Natural killer cell (primary cell): ENCODE measurements around the gene NOXA1. TPM values are rescaled to one million over a fixed set of nuclear protein-coding genes. Genes with fewer than 3 reads are reported as not detected.
"Not testable (repeated sequence)": the region's sequence is repeated elsewhere in the genome, so short reads cannot be mapped to it uniquely, and the experiment has no call there.

Experiments
- ATAC-seq, 3 donors: fragments of 150-1000 bp in 2 of 3; fragments of 200-7000 bp in 1 of 3; cut with Tn5 transposase; 1 replicate in 1 of 3; 2 replicates in 2 of 3; pipeline ENCODE4 v1.10.0; 2021; ENCODE audit warnings: mild to moderate bottlenecking in 2 of 3, moderate library complexity in 2 of 3
- DNase-seq, 2 donors: peaks; one replicate each; pipeline versions ENCODE4 v3.0.0 to v3.0.0-alpha.2; 2013 to 2021; ENCODE audit warnings: mixed read lengths in 1 of 2
- H3K27ac ChIP-seq: one replicate; pipeline ENCODE4 v1.5.1; 2013; ENCODE audit warnings: mild to moderate bottlenecking, low read length
- H3K27me3 ChIP-seq: one replicate; pipeline ENCODE4 v1.6.1; 2013; ENCODE audit warnings: low read length; ENCODE audit not compliant: control insufficient read depth, insufficient read depth
- H3K36me3 ChIP-seq: one replicate; pipeline ENCODE4 v1.6.1; 2013; ENCODE audit warnings: low read length; ENCODE audit not compliant: control insufficient read depth, insufficient read depth
- H3K4me1 ChIP-seq: one replicate; pipeline ENCODE4 v1.6.1; 2013; ENCODE audit warnings: low read length; ENCODE audit not compliant: control insufficient read depth, insufficient read depth
- H3K4me3 ChIP-seq: one replicate; pipeline ENCODE4 v1.5.1; 2013; ENCODE audit warnings: low read length
- H3K9me3 ChIP-seq: one replicate; pipeline ENCODE4 v1.6.1; 2013; ENCODE audit warnings: low read length; ENCODE audit not compliant: control insufficient read depth, insufficient read depth
- H3K27ac Mint-ChIP-seq, 2 donors: one replicate each; pipeline ENCODE4 v1.8.0; 2022; ENCODE audit warnings: mild to moderate bottlenecking in 2 of 2, mixed read lengths in 2 of 2, moderate library complexity in 1 of 2
- H3K27me3 Mint-ChIP-seq, 2 donors: one replicate each; pipeline ENCODE4 v1.8.0; 2022; ENCODE audit warnings: low read depth in 2 of 2, mixed read lengths in 2 of 2
- H3K36me3 Mint-ChIP-seq: one replicate; pipeline ENCODE4 v1.8.0; 2022; ENCODE audit warnings: mixed read lengths
- H3K4me1 Mint-ChIP-seq, 2 donors: one replicate each; pipeline ENCODE4 v1.8.0; 2022; ENCODE audit warnings: mixed read lengths in 2 of 2
- H3K4me3 Mint-ChIP-seq: one replicate; pipeline ENCODE4 v1.8.0; 2022; ENCODE audit warnings: mild to moderate bottlenecking, moderate library complexity, mixed read lengths
- H3K9me3 Mint-ChIP-seq, 2 donors: one replicate each; pipeline ENCODE4 v1.8.0; 2022; ENCODE audit warnings: mixed read lengths in 2 of 2
- CTCF ChIP-seq: fragments of 200-600 bp; IDR thresholded peaks from one replicate; pipeline ENCODE4 v1.8.0; 2022; ENCODE audit warnings: antibody characterized with exemption
- WGBS: methylation state at CpG from one replicate; pipeline ENCODE4 v1.1.7; 2013; ENCODE audit warnings: missing lambda C conversion rate; ENCODE audit not compliant: insufficient coverage; 5-methylcytosine and 5-hydroxymethylcytosine counted together
- intact Hi-C: fragments of 100-400 bp; cut with micrococcal nuclease; formaldehyde crosslinking; loops from one replicate; pipeline ENCODE4 v1.14.2; 2022
- total RNA-seq, 4 donors: library from RNA; stranded (reverse); fragments of 120-200 nt in 1 of 4; gene quantifications; one replicate each; pipeline versions ENCODE4 v1.2.3 to v1.2.4, GENCODE V29; 2013 to 2022

The NOXA1 gene
- total RNA-seq, 3 donors from 2014 or later (not counting 1 experiment from before 2014, with no cell fraction given) = 4.7 to 10.0 (median 7.7) TPM

GRCh38 chr9:137449081-137449844 lies 26.1 kb downstream of the NOXA1 start:
- peak overlapping the region in 1 of 2 donors; percentile 33 for H3K27ac Mint-ChIP-seq
- H3K4me3 Mint-ChIP-seq = peak overlapping the region; percentile 28
- no peak for ATAC-seq
- WGBS = 93% methylated on average over 36 of the region's 36 CpGs
- Histone ChIP-seq H3K36me3 (no peaks in the 10 kb centered on the region), H3K4me3 (no peak overlapping the region), H3K27me3 (no peaks in the 10 kb centered on the region), H3K27ac (no peak overlapping the region), H3K9me3 (no peaks in the 10 kb centered on the region), H3K4me1 (peaks cover 67% of the 10 kb centered on the region)
- no peaks in the 10 kb centered on the region for H3K9me3 Mint-ChIP-seq
- peaks cover 15 to 51% of the 10 kb centered on the region in 2 donors for H3K4me1 Mint-ChIP-seq
- no peaks in the 10 kb centered on the region for H3K36me3 Mint-ChIP-seq
- intact Hi-C loops = no loop called here
- peak in 1 of 2 donors; percentile 44 for DNase-seq
- peaks cover 0 to 3% of the 10 kb centered on the region in 2 donors for H3K27me3 Mint-ChIP-seq
- no peak for TF ChIP-seq CTCF

GRCh38 chr9:137449931-137450538 lies 26.8 kb downstream of the NOXA1 start:
- H3K27me3 ChIP-seq = no peaks in the 10 kb centered on the region
- 50% methylated on average over 17 of the region's 18 CpGs for WGBS
- no peaks in the 10 kb centered on the region for H3K36me3 Mint-ChIP-seq
- H3K27me3 Mint-ChIP-seq = peaks cover 0 to 3% of the 10 kb centered on the region in 2 donors
- H3K36me3 ChIP-seq = no peaks in the 10 kb centered on the region
- H3K4me1 ChIP-seq = peaks cover 73% of the 10 kb centered on the region
- H3K4me3 Mint-ChIP-seq = peak overlapping the region; percentile 28
- TF ChIP-seq CTCF = no peak
- no peaks in the 10 kb centered on the region for H3K9me3 Mint-ChIP-seq
- ATAC-seq (no peak), DNase-seq (peak in 1 of 2 donors; percentile 83)
- H3K4me3 ChIP-seq = no peak overlapping the region
- no peak overlapping the region for H3K27ac ChIP-seq
- intact Hi-C loops = no loop called here
- no peaks in the 10 kb centered on the region for H3K9me3 ChIP-seq
- H3K4me1 Mint-ChIP-seq = peaks cover 11 to 54% of the 10 kb centered on the region in 2 donors
- H3K27ac Mint-ChIP-seq = peak overlapping the region in 1 of 2 donors; percentile 73

DNA sequence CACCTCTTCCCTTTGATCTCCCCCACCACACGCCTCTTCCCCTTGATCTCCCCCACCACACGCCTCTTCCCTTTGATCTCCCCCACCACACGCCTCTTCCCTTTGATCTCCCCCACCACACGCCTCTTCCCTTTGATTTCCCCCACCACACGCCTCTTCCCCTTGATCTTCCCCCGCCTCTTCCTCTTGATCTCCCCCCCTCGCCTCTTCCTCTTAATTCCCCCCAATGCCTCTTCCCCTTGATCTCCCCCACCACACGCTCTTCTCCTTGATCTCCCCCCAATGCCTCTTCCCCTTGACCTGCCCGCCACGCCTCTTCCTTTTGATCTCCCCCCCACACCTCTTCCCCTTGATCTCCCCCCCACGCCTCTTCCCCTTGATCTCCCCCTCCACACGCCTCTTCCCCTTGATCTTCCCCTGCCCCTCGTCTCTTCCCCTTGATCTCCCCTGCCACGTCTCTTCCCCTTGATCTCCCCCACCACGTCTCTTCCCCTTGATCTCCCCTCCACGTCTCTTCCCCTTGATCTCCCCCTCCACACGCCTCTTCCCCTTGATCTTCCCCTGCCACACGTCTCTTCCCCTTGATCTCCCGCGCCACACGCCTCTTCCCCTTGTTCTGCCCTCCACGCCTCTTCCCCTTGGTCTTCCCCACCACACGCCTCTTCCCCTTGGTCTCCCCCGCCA lies 27.5 kb downstream of the NOXA1 start:
- H3K27me3 ChIP-seq, H3K4me3 ChIP-seq, H3K9me3 ChIP-seq, ATAC-seq, H3K27me3 Mint-ChIP-seq, H3K36me3 ChIP-seq, H3K27ac ChIP-seq, H3K9me3 Mint-ChIP-seq, H3K36me3 Mint-ChIP-seq, intact Hi-C loops: not testable (repeated sequence)
- WGBS = 21% methylated on average over 16 of the region's 24 CpGs
- peak overlapping the region in 1 of 2 donors; percentile 73 for H3K27ac Mint-ChIP-seq
- H3K4me1 ChIP-seq = peaks cover 70% of the 10 kb centered on the region
- peak overlapping the region; percentile 37 for H3K4me3 Mint-ChIP-seq
- peaks cover 6 to 49% of the 10 kb centered on the region in 2 donors for H3K4me1 Mint-ChIP-seq
- DNase-seq = peak in 1 of 2 donors; percentile 85

GRCh38 chr9:137451264-137452005 lies 28.2 kb downstream of the NOXA1 start:
- H3K27ac ChIP-seq = not testable (repeated sequence)
- H3K4me3 Mint-ChIP-seq = peak overlapping the region; percentile 67
- peak overlapping the region in 1 of 2 donors; percentile 79 for H3K27ac Mint-ChIP-seq

More at GRCh38 chr9:137451264-137452005, 28.2 kb downstream of the NOXA1 start:
- peaks cover 63% of the 10 kb centered on the region for H3K4me1 ChIP-seq
- H3K36me3 ChIP-seq, intact Hi-C loops, H3K27me3 ChIP-seq, H3K9me3 Mint-ChIP-seq, H3K9me3 ChIP-seq, H3K4me3 ChIP-seq, H3K36me3 Mint-ChIP-seq, H3K27me3 Mint-ChIP-seq, ATAC-seq: not testable (repeated sequence)
- peak in 1 of 2 donors; percentile 59 for DNase-seq
- 44% methylated on average over 15 of the region's 31 CpGs for WGBS
- peaks cover 6 to 53% of the 10 kb centered on the region in 2 donors for H3K4me1 Mint-ChIP-seq
